ENCODE data around the gene KCNJ2. TPM values are rescaled to one million over a fixed set of nuclear protein-coding genes. Genes with fewer than 3 reads are reported as not detected.

KCNJ2 gene
- total and polyA plus RNA-seq, 12 donors, result 0.22 to 3.6 (median 2.1) TPM

- H3K4me1 ChIP-seq (replicated peaks in 1 of 2), result peaks cover 10 to 17% of the 10 kb centered on the region in 2 donors
- H3K4me3 ChIP-seq, result no peak overlapping the region
- TF ChIP-seq CTCF (IDR thresholded peaks at IDR 0.05) (no peak), POLR2A (IDR thresholded peaks at IDR 0.05) (no peak)
- DNase-seq, result no peak
- no peak overlapping the region for H3K27ac ChIP-seq
- no peaks in the 10 kb centered on the region for H3K9me3 ChIP-seq (replicated peaks in 1 of 3)
- 46 to 56% (median 52%) methylated on average over 3 of the region's 3 CpGs for WGBS, 4 donors
- H3K27me3 ChIP-seq, result no peaks in the 10 kb centered on the region
- intact Hi-C loops (cut with DNase I), result no loop called here
- H3K36me3 ChIP-seq (replicated peaks in 1 of 2), result no peaks in the 10 kb centered on the region
Observed at GRCh38 chr17:70139449-70139993, 29.8 kb upstream of the KCNJ2 start.

GRCh38 chr17:70144260-70144846, 25.0 kb upstream of the KCNJ2 start:
- WGBS, 4 donors, result 23 to 25% (median 25%) methylated on average over 6 of the region's 6 CpGs

GRCh38 chr17:70153210-70153609, 16.1 kb upstream of the KCNJ2 start:
- intact Hi-C loops (cut with DNase I), result no loop called here
- H3K4me3 ChIP-seq, result no peak overlapping the region
- H3K27ac ChIP-seq, result no peak overlapping the region
- no peak for DNase-seq
- no peaks in the 10 kb centered on the region for H3K36me3 ChIP-seq (replicated peaks in 1 of 2)
- H3K9me3 ChIP-seq (replicated peaks in 1 of 3), result no peaks in the 10 kb centered on the region
- no peaks in the 10 kb centered on the region for H3K4me1 ChIP-seq (replicated peaks in 1 of 2)
- no peaks in the 10 kb centered on the region for H3K27me3 ChIP-seq
- WGBS, 4 donors, result 88 to 95% (median 91%) methylated on average over 3 of the region's 3 CpGs
- TF ChIP-seq CTCF (IDR thresholded peaks at IDR 0.05), result no peak
- TF ChIP-seq POLR2A (IDR thresholded peaks at IDR 0.05), result no peak

More at GRCh38 chr17:70144260-70144846, 25.0 kb upstream of the KCNJ2 start:
- no peak overlapping the region for H3K27ac ChIP-seq
- TF ChIP-seq POLR2A (IDR thresholded peaks at IDR 0.05), result no peak
- peak; percentile 64 to 83 (median 75) for TF ChIP-seq CTCF (IDR thresholded peaks at IDR 0.05)
- DNase-seq, result no peak
- intact Hi-C loops (cut with DNase I), result loop anchor here (10.0 kb wide), 2 partner anchors 540 to 580 kb away; no protein-coding TSS in a partner anchor
- no peaks in the 10 kb centered on the region for H3K27me3 ChIP-seq
- H3K9me3 ChIP-seq (replicated peaks in 1 of 3), result no peaks in the 10 kb centered on the region
- H3K36me3 ChIP-seq (replicated peaks in 1 of 2), result no peaks in the 10 kb centered on the region
- no peak overlapping the region for H3K4me3 ChIP-seq
- no peaks in the 10 kb centered on the region for H3K4me1 ChIP-seq (replicated peaks in 1 of 2)

GRCh38 chr17:70157151-70157550, 12.2 kb upstream of the KCNJ2 start:
- TF ChIP-seq CTCF (IDR thresholded peaks at IDR 0.05) (no peak), POLR2A (IDR thresholded peaks at IDR 0.05) (no peak)
- no peaks in the 10 kb centered on the region for H3K27me3 ChIP-seq
- H3K27ac ChIP-seq, result no peak overlapping the region
- H3K4me1 ChIP-seq (replicated peaks in 1 of 2), result no peaks in the 10 kb centered on the region
- no peak overlapping the region for H3K4me3 ChIP-seq
- H3K36me3 ChIP-seq (replicated peaks in 1 of 2), result no peaks in the 10 kb centered on the region
- no peaks in the 10 kb centered on the region for H3K9me3 ChIP-seq (replicated peaks in 1 of 3)
- no peak for DNase-seq
- 75 to 95% (median 85%) methylated on average over 4 of the region's 4 CpGs for WGBS, 4 donors
- intact Hi-C loops (cut with DNase I), result no loop called here
